Measurements from ENCODE around the gene TGM4.

The TGM4 gene

GRCh38 chr3:44920081-44920480 lies 45.7 kb downstream of the TGM4 start:
- Histone ChIP-seq H3K27ac (ENCODE audit: extremely low read depth, low read depth, low read length) (no peak overlapping the region), H3K4me1 (ENCODE audit: control insufficient read depth, insufficient read depth, low read length) (no peaks in the 10 kb centered on the region), H3K4me3 (ENCODE audit: low read depth, low read length) (no peak overlapping the region), H3K36me3 (ENCODE audit: control insufficient read depth in 2 of 2, insufficient read depth in 1 of 2, low read length in 2 of 2) (peaks cover 0 to 27% of the 10 kb centered on the region in 2 experiments; a peak in 2 of 3 replicates), H3K9me3 (ENCODE audit: control insufficient read depth, insufficient read depth, low read depth, low read length) (no peaks in the 10 kb centered on the region)
- POLR2A ChIA-PET = no interaction called here
- TF ChIP-seq PRDM1 (tag by site-specific recombination; IDR thresholded peaks at IDR 0.05) (no peak), ZNF548 (tag by site-specific recombination; IDR thresholded peaks at IDR 0.05) (no peak)
- CTCF ChIA-PET = no interaction called here

GRCh38 chr3:44923632-44924456 lies 49.4 kb downstream of the TGM4 start:
- CTCF ChIA-PET = interaction anchor here (0.5 to 2.6 kb wide), 2 partner anchors 9 to 152 kb away, joined by 3 to 12 read pairs; no protein-coding TSS in a partner anchor

More at GRCh38 chr3:44923632-44924456, 49.4 kb downstream of the TGM4 start:
- Histone ChIP-seq H3K4me3 (ENCODE audit: low read depth, low read length) (no peak overlapping the region), H3K4me1 (ENCODE audit: control insufficient read depth, insufficient read depth, low read length) (no peaks in the 10 kb centered on the region), H3K27ac (ENCODE audit: extremely low read depth, low read depth, low read length) (no peak overlapping the region), H3K9me3 (ENCODE audit: control insufficient read depth, insufficient read depth, low read depth, low read length) (no peaks in the 10 kb centered on the region), H3K36me3 (ENCODE audit: control insufficient read depth in 2 of 2, insufficient read depth in 1 of 2, low read length in 2 of 2) (peaks cover 0 to 56% of the 10 kb centered on the region in 2 experiments; a peak in 2 of 3 replicates)
- POLR2A ChIA-PET = no interaction called here
- TF ChIP-seq ZNF791 (tag by site-specific recombination; IDR thresholded peaks at IDR 0.05) (no peak), ZNF571 (tag by site-specific recombination; IDR thresholded peaks at IDR 0.05) (no peak), ZNF433 (tag by site-specific recombination; IDR thresholded peaks at IDR 0.05; ENCODE audit: low read depth) (no peak), ZNF530 (tag by site-specific recombination; IDR thresholded peaks at IDR 0.05; ENCODE audit: low read depth) (no peak), ZNF514 (tag by site-specific recombination; IDR thresholded peaks at IDR 0.05) (no peak), ZNF26 (tag by site-specific recombination; IDR thresholded peaks at IDR 0.05) (no peak), ZNF768 (tag by site-specific recombination; IDR thresholded peaks at IDR 0.05) (no peak), ZNF148 (tag by site-specific recombination; IDR thresholded peaks at IDR 0.05; ENCODE audit: borderline replicate concordance) (no peak), ZNF548 (tag by site-specific recombination; IDR thresholded peaks at IDR 0.05) (no peak), ZBTB49 (tag by site-specific recombination; IDR thresholded peaks at IDR 0.05; ENCODE audit: low read depth) (no peak), ZNF561 (tag by site-specific recombination; IDR thresholded peaks at IDR 0.05; ENCODE audit: borderline replicate concordance) (no peak), ZNF544 (tag by site-specific recombination; IDR thresholded peaks at IDR 0.05) (no peak)

Data from HEK293 (cell line).